GM12872 (cell line): ENCODE data around the gene FEV.

ENCODE experiments used
- CTCF ChIP-seq: IDR thresholded peaks from 3 replicates; pipeline ENCODE4 v1.5.1; 2011; ENCODE audit warnings: low read depth, mild to moderate bottlenecking, low read length, moderate library complexity; ENCODE audit not compliant: insufficient read depth

Gene FEV

GRCh38 chr2:218995972-218996711 lies 11.2 kb upstream of the FEV start:
- TF ChIP-seq CTCF = peak; percentile 85

- no peak for TF ChIP-seq CTCF
These were observed 10.6 kb upstream of the FEV start for GRCh38 chr2:218995561-218995960.

GRCh38 chr2:218993345-218994315 lies 8.6 kb upstream of the FEV start, which contains the start of gene CRYBA2:
CRYBA2 (minus strand) TSS chr2:218993422; CDS start chr2:218993176, 246 bp downstream.
- TF ChIP-seq CTCF = no peak

GRCh38 chr2:218992703-218993344 lies 7.8 kb upstream of the FEV start:
- no peak for TF ChIP-seq CTCF

GRCh38 chr2:218992196-218992595 lies 7.2 kb upstream of the FEV start:
- no peak for TF ChIP-seq CTCF

- TF ChIP-seq CTCF = no peak
These were observed 6.7 kb upstream of the FEV start for GRCh38 chr2:218991674-218992168.

GRCh38 chr2:218990612-218991011 lies 5.6 kb upstream of the FEV start:
- no peak for TF ChIP-seq CTCF
